WTC11 (cell line): ENCODE measurements around the gene NCOA1. TPM values are rescaled to one million over a fixed set of nuclear protein-coding genes. Genes with fewer than 3 reads are reported as not detected.

Experiments used
- ATAC-seq: fragments of 200-7000 bp; cut with Tn5 transposase; 2 replicates; pipeline ENCODE4 v1.10.0; 2021; ENCODE audit warnings: mild to moderate bottlenecking, moderate library complexity
- CTCF ChIA-PET: fragments of 300-600 bp; sonication (Branson Sonifier 250); formaldehyde crosslinking; loops from one replicate; lab custom pipeline; 2021; ENCODE audit warnings: antibody characterized with exemption; lab: Charles Lee
- POLR2A ChIA-PET: fragments of 350-600 bp; sonication (Branson Sonifier 250); formaldehyde crosslinking; loops from one replicate; lab custom pipeline; 2021; ENCODE audit warnings: antibody characterized with exemption; lab: Charles Lee
- DNase-seq: peaks from one replicate; pipeline ENCODE4 v3.0.0; 2021; ENCODE audit warnings: low spot score
- H3K27ac Mint-ChIP-seq: 2 replicates; pipeline ENCODE4 v1.8.0; 2021; ENCODE audit warnings: mixed read lengths
- H3K27me3 Mint-ChIP-seq: 2 replicates; pipeline ENCODE4 v1.8.0; 2021; ENCODE audit warnings: low read depth, mild to moderate bottlenecking, moderate library complexity, mixed read lengths
- H3K36me3 Mint-ChIP-seq: 2 replicates; pipeline ENCODE4 v1.8.0; 2021; ENCODE audit warnings: mixed read lengths
- H3K4me1 Mint-ChIP-seq: 2 replicates; pipeline ENCODE4 v1.8.0; 2022; ENCODE audit warnings: mixed read lengths
- H3K4me3 Mint-ChIP-seq: 2 replicates; pipeline ENCODE4 v1.8.0; 2021; ENCODE audit warnings: mild to moderate bottlenecking, moderate library complexity, mixed read lengths
- H3K9me3 Mint-ChIP-seq: 2 replicates; pipeline ENCODE4 v1.8.0; 2021; ENCODE audit warnings: mixed read lengths
- AR ChIP-seq: fragments of 250-450 bp; sonication (Bioruptor Pico); IDR thresholded peaks from 2 replicates; pipeline ENCODE4 v1.9.0; 2021; ENCODE audit warnings: mild to moderate bottlenecking
- ARID4B ChIP-seq: sonication (generic); formaldehyde crosslinking; IDR thresholded peaks from 2 replicates; pipeline ENCODE4 v1.8.0; 2023; ENCODE audit warnings: missing genetic modification reagents, mild to moderate bottlenecking, borderline replicate concordance
- ATF6 ChIP-seq: sonication (generic); formaldehyde crosslinking; IDR thresholded peaks from 2 replicates; pipeline ENCODE4 v1.8.1; 2023; ENCODE audit warnings: mild to moderate bottlenecking, missing genetic modification reagents
- ESRRA ChIP-seq: sonication (generic); formaldehyde crosslinking; IDR thresholded peaks from 2 replicates; pipeline ENCODE4 v1.8.1; 2022; ENCODE audit warnings: mild to moderate bottlenecking, missing genetic modification reagents, borderline replicate concordance
- FOXP4 ChIP-seq: sonication (generic); formaldehyde crosslinking; IDR thresholded peaks from 2 replicates; pipeline ENCODE4 v1.8.0; 2022; ENCODE audit warnings: mild to moderate bottlenecking, missing genetic modification reagents
- JAZF1 ChIP-seq: fragments of 250-450 bp; sonication (Bioruptor Pico); IDR thresholded peaks from 2 replicates; pipeline ENCODE4 v1.9.0; 2021; ENCODE audit warnings: moderate library complexity, mild to moderate bottlenecking, inconsistent platforms
- JUN ChIP-seq: sonication (generic); formaldehyde crosslinking; IDR thresholded peaks from 2 replicates; pipeline ENCODE4 v1.8.0; 2023; ENCODE audit warnings: mild to moderate bottlenecking, missing genetic modification reagents
- NR3C1 ChIP-seq: sonication (generic); formaldehyde crosslinking; conservative IDR thresholded peaks from 2 replicates; pipeline ENCODE4 v1.8.1; 2023; ENCODE audit warnings: low read depth, mild to moderate bottlenecking, missing genetic modification reagents
- PRRX2 ChIP-seq: fragments of 250-450 bp; sonication (Bioruptor Pico); IDR thresholded peaks from 2 replicates; pipeline ENCODE4 v1.8.0; 2021; ENCODE audit warnings: mild to moderate bottlenecking
- SMAD3 ChIP-seq: sonication (generic); formaldehyde crosslinking; IDR thresholded peaks from 2 replicates; pipeline ENCODE4 v1.8.0; 2022; ENCODE audit warnings: missing genetic modification reagents, mild to moderate bottlenecking, borderline replicate concordance
- SMAD4 ChIP-seq: sonication (generic); formaldehyde crosslinking; IDR thresholded peaks from 2 replicates; pipeline ENCODE4 v1.8.0; 2022; ENCODE audit warnings: mild to moderate bottlenecking, missing genetic modification reagents
- TEAD4 ChIP-seq: sonication (generic); formaldehyde crosslinking; IDR thresholded peaks from 2 replicates; pipeline ENCODE4 v1.8.0; 2022; ENCODE audit warnings: mild to moderate bottlenecking, missing genetic modification reagents
- ZBTB43 ChIP-seq: sonication (generic); formaldehyde crosslinking; IDR thresholded peaks from 2 replicates; pipeline ENCODE4 v1.8.1; 2023; ENCODE audit warnings: mild to moderate bottlenecking, missing genetic modification reagents
- ZNF121 ChIP-seq: sonication (generic); formaldehyde crosslinking; IDR thresholded peaks from 2 replicates; pipeline ENCODE4 v1.8.0; 2023; ENCODE audit warnings: missing genetic modification reagents
- ZNF219 ChIP-seq: sonication (generic); formaldehyde crosslinking; IDR thresholded peaks from 2 replicates; pipeline ENCODE4 v1.8.0; 2023; ENCODE audit warnings: missing genetic modification reagents, mild to moderate bottlenecking, borderline replicate concordance
- ZNF281 ChIP-seq: sonication (generic); formaldehyde crosslinking; IDR thresholded peaks from 2 replicates; pipeline ENCODE4 v1.8.0; 2023; ENCODE audit warnings: mild to moderate bottlenecking, missing genetic modification reagents
- ZNF425 ChIP-seq: fragments of 250-450 bp; sonication (Bioruptor Pico); conservative IDR thresholded peaks from 2 replicates; pipeline ENCODE4 v1.9.0; 2021; ENCODE audit warnings: mild to moderate bottlenecking
- ZNF512 ChIP-seq: sonication (generic); formaldehyde crosslinking; IDR thresholded peaks from 2 replicates; pipeline ENCODE4 v1.8.1; 2022; ENCODE audit warnings: missing genetic modification reagents, borderline replicate concordance
- total RNA-seq: library from RNA; stranded (reverse); gene quantifications from 3 replicates; pipeline ENCODE4 v1.2.3, GENCODE V29; 2021

The NCOA1 gene
- total RNA-seq, 1 experiment from 2014 or later = 16.9 TPM

- Mint-ChIP-seq H3K27me3 (no peaks in the 10 kb centered on the region), H3K4me3 (no peak overlapping the region), H3K4me1 (peaks cover 4% of the 10 kb centered on the region), H3K9me3 (peaks cover 5% of the 10 kb centered on the region; the same call in 1 of the 2 replicates), H3K36me3 (no peaks in the 10 kb centered on the region), H3K27ac (no peak overlapping the region)
- CTCF ChIA-PET = interaction anchor here (1.5 kb wide), 1 partner anchor 170 kb away, joined by 3 read pairs; no protein-coding TSS in a partner anchor
- DNase-seq = no peak
- no peak for ATAC-seq
- POLR2A ChIA-PET = interaction anchor here (0.5 to 0.7 kb wide), 2 partner anchors 34 to 103 kb away, joined by 3 to 4 read pairs; no protein-coding TSS in a partner anchor
- TF ChIP-seq ARID4B (CRISPR knock-in tag) (no peak), ZNF281 (CRISPR knock-in tag) (no peak), PRRX2 (no peak), SMAD4 (CRISPR knock-in tag) (no peak), JAZF1 (CRISPR knock-in tag) (no peak), ZNF512 (CRISPR knock-in tag) (no peak), SMAD3 (CRISPR knock-in tag) (no peak), ZNF121 (no peak), JUN (CRISPR knock-in tag) (no peak), AR (CRISPR knock-in tag) (no peak), ZNF425 (CRISPR knock-in tag) (no peak), ZBTB43 (CRISPR knock-in tag) (no peak), ESRRA (no peak), FOXP4 (CRISPR knock-in tag) (no peak), NR3C1 (CRISPR knock-in tag) (no peak), ATF6 (CRISPR knock-in tag) (no peak), ZNF219 (CRISPR knock-in tag) (no peak), TEAD4 (CRISPR knock-in tag) (no peak)
Observed at GRCh38 chr2:24783641-24784040, 292.6 kb downstream of the NCOA1 start.
